ENCODE measurements around the gene KIAA1328.

- no peak for TF ChIP-seq CTCF (IDR thresholded peaks at IDR 0.05; ENCODE audit: extremely low read depth in 1 of 2, insufficient read depth in 1 of 2, low read depth in 1 of 2, low read length in 2 of 2)
- no peak for TF ChIP-seq POLR2AphosphoS5 (IDR thresholded peaks at IDR 0.05; ENCODE audit: insufficient read depth, low read depth, low read length)
- no peak for TF ChIP-seq POLR2A (IDR thresholded peaks at IDR 0.05; ENCODE audit: low read depth, low read length)
- TF ChIP-seq MAX (IDR thresholded peaks at IDR 0.05; ENCODE audit: insufficient read depth, insufficient read length): no peak
Observed at GRCh38 chr18:36792634-36793283, 36.2 kb upstream of the KIAA1328 start.
